Esophagus (tissue), 2 donors: ENCODE data around the gene CIZ1. TPM values are rescaled to one million over a fixed set of nuclear protein-coding genes. Genes with fewer than 3 reads are reported as not detected.

Source experiments
- H3K27ac ChIP-seq, 2 donors: one replicate each; pipeline ENCODE4 v1.5.1; 2013; ENCODE audit warnings: low read depth in 2 of 2, mild to moderate bottlenecking in 2 of 2, inconsistent platforms in 1 of 2, low read length in 1 of 2, moderate library complexity in 1 of 2
- H3K27me3 ChIP-seq, 2 donors: one replicate each; pipeline ENCODE4 v1.6.1; 2013; ENCODE audit warnings: low read length in 2 of 2, control low read depth in 1 of 2, mild to moderate bottlenecking in 1 of 2; ENCODE audit not compliant: insufficient read depth in 2 of 2, control insufficient read depth in 1 of 2
- H3K36me3 ChIP-seq, 2 donors: one replicate each; pipeline ENCODE4 v1.6.1; 2013; ENCODE audit warnings: low read length in 1 of 2; ENCODE audit not compliant: control insufficient read depth in 2 of 2, insufficient read depth in 2 of 2
- H3K4me1 ChIP-seq, 2 donors: one replicate each; pipeline ENCODE4 v1.6.1; 2013; ENCODE audit warnings: low read length in 1 of 2; ENCODE audit not compliant: control insufficient read depth in 2 of 2, insufficient read depth in 2 of 2
- H3K4me3 ChIP-seq, 2 donors: one replicate each; pipeline ENCODE4 v1.5.1; 2013; ENCODE audit warnings: low read length in 2 of 2, mild to moderate bottlenecking in 2 of 2, low read depth in 1 of 2, moderate library complexity in 1 of 2
- H3K9me3 ChIP-seq, 2 donors: one replicate each; pipeline ENCODE4 v1.6.1; 2013; ENCODE audit warnings: mild to moderate bottlenecking in 2 of 2, low read depth in 1 of 2, low read length in 1 of 2, moderate library complexity in 1 of 2; ENCODE audit not compliant: control insufficient read depth in 2 of 2, insufficient read depth in 1 of 2
- WGBS, 2 donors: extraction: QIAGEN DNeasy Blood & Tissue Kit; methylation state at CpG; one replicate each; pipeline ENCODE4 v1.1.7; 2013; 5-methylcytosine and 5-hydroxymethylcytosine counted together
- polyA plus RNA-seq, 2 donors: library from polyadenylated mRNA; stranded (reverse); fragments of 200-250 nt; gene quantifications; one replicate each; pipeline ENCODE4 v1.2.3, GENCODE V29; 2013
- donor health status: healthy with polysubstance abuse.
- donor health status: Bipolar disorder and iron deficiency.

CIZ1 gene
- polyA plus RNA-seq, 2 donors, result 39.8 to 39.9 TPM

DNA sequence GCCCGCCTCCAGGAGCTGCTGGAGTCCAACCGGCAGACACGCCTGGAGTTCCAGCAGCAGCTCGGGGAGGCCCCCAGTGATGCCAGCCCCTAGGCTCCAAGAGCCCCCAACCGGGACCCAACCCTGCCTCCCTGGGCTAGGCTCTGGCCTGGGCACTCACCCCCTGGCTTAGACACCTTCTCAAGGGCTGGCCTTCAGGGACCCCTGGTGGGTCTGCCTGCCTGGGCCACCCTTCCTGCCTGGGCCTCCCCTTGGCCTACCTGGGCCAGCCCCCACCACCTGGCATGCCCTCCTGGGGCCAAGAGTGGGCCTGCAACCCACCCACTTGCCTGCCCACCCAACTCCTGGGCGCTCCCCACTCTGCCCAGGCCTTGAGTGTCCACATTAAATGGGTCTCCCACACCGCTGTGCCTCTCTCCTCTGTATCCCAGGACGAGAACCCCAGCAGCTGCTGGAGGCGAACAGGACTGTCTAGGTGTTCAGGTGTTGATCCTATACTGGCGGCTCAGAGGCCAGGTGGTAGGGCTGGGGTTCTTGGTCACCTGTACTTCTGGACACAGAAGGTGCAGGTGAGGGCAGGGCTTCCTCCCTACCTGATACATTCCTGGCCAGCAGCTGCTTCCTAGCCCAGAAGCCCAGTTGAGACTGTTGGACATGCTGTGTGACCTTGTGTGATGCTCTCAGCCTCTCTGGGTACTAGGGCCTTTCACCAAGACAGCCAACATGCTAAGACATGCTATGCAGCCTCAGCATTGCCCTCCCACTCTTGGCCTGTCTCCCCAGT, 27.7 kb downstream of the CIZ1 start:
- 91 to 95% methylated on average over 10 of the region's 10 CpGs for WGBS, 2 donors

DNA sequence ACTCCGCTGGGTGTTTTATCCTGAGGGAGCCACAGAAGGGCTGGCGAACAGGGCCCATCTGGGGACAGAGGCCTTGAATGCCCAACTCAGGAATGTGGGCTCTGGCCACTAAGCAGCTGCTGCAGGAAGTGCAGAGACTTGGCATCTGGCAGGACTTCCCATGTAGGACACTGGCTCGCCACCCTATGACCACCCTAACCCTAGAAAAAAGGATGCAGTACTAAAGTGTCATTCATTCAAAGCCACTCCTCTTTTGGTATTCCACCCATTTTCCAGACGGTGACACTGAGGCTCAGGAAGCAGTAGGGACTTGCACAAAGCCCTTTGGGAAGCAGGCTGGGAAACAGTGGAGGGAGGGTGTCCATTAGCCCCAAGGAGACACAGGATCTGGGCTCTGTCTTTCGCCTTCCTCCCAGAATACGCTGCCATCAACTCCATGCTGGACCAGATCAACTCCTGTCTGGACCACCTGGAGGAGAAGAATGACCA, 28.3 kb downstream of the CIZ1 start:
- H3K27me3 ChIP-seq, result no peaks in the 10 kb centered on the region
- 86 to 94% methylated on average over 6 of the region's 6 CpGs for WGBS, 2 donors
- H3K36me3 ChIP-seq, result peaks cover 26 to 46% of the 10 kb centered on the region in 2 donors

More for the DNA sequence above, 27.7 kb downstream of the CIZ1 start:
- Histone ChIP-seq H3K4me1 (peaks cover 3 to 9% of the 10 kb centered on the region in 2 donors), H3K9me3 (no peaks in the 10 kb centered on the region), H3K36me3 (peaks cover 29 to 50% of the 10 kb centered on the region in 2 donors), H3K27ac (no peak overlapping the region), H3K4me3 (no peak overlapping the region), H3K27me3 (no peaks in the 10 kb centered on the region)

DNA sequence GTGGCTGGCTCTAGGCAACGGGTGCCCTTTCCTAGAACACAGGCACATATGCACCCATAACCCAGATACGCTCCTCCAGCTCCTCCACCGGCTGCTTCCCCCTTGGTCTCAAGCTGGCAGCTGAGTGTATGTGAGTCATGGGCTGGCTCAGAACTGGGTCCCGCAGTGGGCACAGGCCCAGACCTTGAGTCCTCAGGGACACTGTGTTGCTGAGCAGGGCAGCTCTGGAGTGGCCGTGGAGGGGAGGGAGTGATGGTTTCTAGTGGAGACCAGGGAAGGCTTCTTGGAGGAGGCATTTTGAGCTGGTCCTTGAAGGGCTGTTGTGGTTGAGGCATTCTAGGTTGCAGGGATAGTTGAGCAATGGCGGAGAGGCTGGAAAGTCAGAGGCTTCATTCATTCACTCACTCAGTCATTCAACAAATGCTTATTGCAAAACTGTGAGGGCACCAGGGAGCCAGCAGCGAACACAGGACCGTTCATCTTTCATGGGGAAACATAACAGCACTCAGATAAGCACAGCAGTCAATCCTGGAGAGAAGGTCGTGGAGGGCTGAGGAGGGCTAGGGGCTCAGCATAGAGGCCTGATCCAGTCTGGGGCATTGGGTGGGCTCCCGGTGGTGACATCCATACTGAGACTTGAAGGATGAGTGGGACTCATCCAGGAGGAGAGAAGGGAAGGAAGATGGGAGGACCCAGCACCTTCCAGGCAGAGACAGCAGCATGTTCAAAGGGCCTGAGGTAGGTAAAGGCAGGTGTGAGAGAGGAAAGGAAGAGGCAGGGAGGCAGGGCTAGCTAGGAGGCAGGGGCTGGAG, 29.0 kb downstream of the CIZ1 start:
- Histone ChIP-seq H3K27ac (no peak overlapping the region), H3K4me1 (peaks cover 3 to 9% of the 10 kb centered on the region in 2 donors), H3K36me3 (peaks cover 22 to 42% of the 10 kb centered on the region in 2 donors), H3K27me3 (no peaks in the 10 kb centered on the region), H3K9me3 (no peaks in the 10 kb centered on the region), H3K4me3 (no peak overlapping the region)
- 70 to 76% methylated on average over 10 of the region's 10 CpGs for WGBS, 2 donors

More for the DNA sequence above, 28.3 kb downstream of the CIZ1 start:
- Histone ChIP-seq H3K9me3 (no peaks in the 10 kb centered on the region), H3K27ac (no peak overlapping the region), H3K4me3 (no peak overlapping the region), H3K4me1 (peaks cover 3 to 9% of the 10 kb centered on the region in 2 donors)

DNA sequence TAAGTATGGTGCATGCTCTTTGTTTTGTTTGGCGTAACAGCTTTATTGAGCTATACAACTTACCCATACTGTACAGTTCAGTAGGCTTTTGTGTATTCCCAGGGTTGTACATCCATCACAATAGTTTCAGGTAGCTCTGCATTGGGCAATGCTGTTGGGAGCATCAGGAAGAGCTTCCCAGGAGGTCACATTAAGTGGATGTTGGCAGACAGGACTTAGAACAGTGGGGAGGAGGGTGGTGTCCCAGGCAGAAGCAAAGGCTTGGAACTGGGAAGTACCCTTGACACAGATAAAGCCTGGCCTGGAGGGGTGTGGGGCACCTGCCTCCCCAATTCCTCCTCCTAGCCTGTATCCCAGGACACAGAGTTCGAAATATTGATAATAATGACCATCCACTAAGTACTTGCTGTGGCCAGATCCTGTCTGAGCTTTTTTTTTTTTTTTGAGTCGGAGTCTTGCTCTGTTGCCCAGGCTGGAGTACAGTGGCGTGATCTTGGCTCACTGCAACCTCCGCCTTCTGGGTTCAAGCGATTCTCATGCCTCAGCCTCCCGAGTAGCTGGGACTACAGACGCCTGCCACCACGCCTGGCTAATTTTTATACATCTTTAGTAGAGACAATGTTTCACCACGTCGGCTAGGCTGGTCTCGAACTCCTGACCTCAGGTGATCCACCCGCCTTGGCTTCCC, 30.0 kb downstream of the CIZ1 start:
- Histone ChIP-seq H3K27me3 (no peaks in the 10 kb centered on the region), H3K4me1 (peaks cover 3 to 10% of the 10 kb centered on the region in 2 donors), H3K9me3 (no peaks in the 10 kb centered on the region), H3K4me3 (peak overlapping the region in 1 of 2 donors; percentile 65), H3K36me3 (peaks cover 12 to 32% of the 10 kb centered on the region in 2 donors), H3K27ac (peak overlapping the region in 1 of 2 donors; percentile 27)
- WGBS, 2 donors, result 86 to 90% methylated on average over 13 of the region's 13 CpGs

DNA sequence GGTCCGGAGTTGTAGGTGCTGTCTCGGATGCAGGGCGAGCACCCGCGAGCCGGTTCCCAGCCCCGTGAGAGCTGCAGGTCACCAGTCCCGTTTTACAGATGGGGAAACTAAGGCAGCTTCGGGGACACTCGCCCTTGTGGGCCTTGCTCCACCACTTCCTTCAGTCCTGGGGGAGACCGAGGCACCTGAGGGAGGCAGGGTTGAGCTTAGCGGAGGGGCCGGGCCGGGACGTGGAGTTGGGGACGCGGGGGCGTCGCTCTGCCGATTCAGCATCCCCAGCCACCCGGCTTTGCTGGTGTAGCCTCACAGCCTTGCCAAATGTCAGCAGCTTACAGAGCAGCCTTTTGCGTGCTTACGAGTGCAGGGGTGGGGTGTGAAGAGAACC, 30.8 kb downstream of the CIZ1 start:
- H3K27ac ChIP-seq, result peak overlapping the region; percentile 74 to 76
- H3K36me3 ChIP-seq, result peaks cover 6 to 25% of the 10 kb centered on the region in 2 donors
- H3K27me3 ChIP-seq, result no peaks in the 10 kb centered on the region
- no peaks in the 10 kb centered on the region for H3K9me3 ChIP-seq
- WGBS, 2 donors, result 1% methylated on average over 23 of the region's 23 CpGs
- H3K4me3 ChIP-seq, result peak overlapping the region; percentile 65 to 70
- H3K4me1 ChIP-seq, result peaks cover 3 to 10% of the 10 kb centered on the region in 2 donors

DNA sequence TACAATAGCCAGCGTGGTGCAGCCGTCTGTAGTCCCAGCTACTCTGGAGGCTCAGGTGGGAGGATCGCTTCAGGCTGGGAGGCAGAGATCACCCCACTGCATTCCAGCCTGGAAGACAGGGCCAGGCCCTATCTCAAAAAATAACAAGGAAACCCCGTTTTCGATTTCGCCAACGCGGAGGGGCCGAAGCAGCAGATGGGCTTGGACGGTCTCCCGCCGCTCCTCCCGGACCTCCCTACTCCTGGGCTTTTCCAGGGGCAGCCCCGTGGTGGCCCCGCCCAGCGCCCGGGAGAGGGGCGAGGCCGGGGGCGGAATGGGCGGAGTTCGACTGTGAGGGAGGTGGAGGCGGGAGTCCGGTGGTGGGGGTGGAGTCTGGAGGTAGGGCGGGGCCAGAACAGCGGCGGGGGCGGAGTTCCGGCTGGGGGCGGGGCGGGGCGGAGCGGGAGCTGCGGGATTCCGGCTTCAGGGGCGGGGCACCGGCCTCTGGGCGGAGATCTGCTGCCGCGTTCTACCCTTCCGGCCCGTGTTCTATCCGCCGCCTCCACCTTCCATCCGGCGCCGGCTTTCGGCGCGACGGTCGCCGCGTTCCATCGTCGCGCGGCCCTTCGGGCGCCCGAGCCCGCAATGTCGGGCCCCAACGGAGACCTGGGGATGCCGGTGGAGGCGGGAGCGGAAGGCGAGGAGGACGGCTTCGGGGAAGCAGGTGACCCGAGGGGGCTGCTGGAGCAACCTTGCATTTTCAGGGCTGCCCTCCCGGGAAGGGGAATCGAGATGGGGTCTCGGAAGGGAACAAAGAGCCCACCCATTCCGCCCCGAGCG, 31.4 kb downstream of the CIZ1 start, which contains the start of gene BBLN:
Gene BBLN, plus strand, starts transcription at position 482 of the 819 bp plus-strand sequence. Its CDS starts 143 bp downstream, at position 625.
- peaks cover 3 to 10% of the 10 kb centered on the region in 2 donors for H3K4me1 ChIP-seq
- H3K27me3 ChIP-seq, result no peaks in the 10 kb centered on the region
- H3K9me3 ChIP-seq, result no peaks in the 10 kb centered on the region
- peaks cover 6 to 25% of the 10 kb centered on the region in 2 donors for H3K36me3 ChIP-seq
- 1% methylated on average over 52 to 76 of the region's 77 CpGs for WGBS, 2 donors
- peak within 1 kb of the TSS; percentile 74 to 79 for H3K27ac ChIP-seq
- H3K4me3 ChIP-seq, result peak within 1 kb of the TSS; percentile 65 to 70

DNA sequence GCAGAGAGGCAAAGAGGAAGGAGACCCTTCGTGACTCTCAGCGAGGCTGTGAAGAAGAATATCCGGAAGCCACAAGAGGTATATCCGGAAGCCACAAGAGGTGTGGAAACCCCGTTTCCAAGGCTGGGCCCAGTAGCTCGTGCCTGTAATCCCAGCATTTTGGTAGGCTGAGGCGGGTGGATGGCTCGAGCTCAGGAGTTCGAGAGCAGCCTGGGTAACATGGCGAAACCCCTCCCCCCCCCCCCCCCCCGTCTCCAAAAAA, 31.9 kb downstream of the CIZ1 start:
- 21 to 28% methylated on average over 11 of the region's 11 CpGs for WGBS, 2 donors
- peak overlapping the region; percentile 36 to 40 for H3K4me3 ChIP-seq
- peaks cover 6 to 22% of the 10 kb centered on the region in 2 donors for H3K36me3 ChIP-seq
- H3K4me1 ChIP-seq, result peaks cover 3 to 10% of the 10 kb centered on the region in 2 donors
- H3K9me3 ChIP-seq, result no peaks in the 10 kb centered on the region
- no peaks in the 10 kb centered on the region for H3K27me3 ChIP-seq
- peak overlapping the region; percentile 62 to 79 for H3K27ac ChIP-seq

DNA sequence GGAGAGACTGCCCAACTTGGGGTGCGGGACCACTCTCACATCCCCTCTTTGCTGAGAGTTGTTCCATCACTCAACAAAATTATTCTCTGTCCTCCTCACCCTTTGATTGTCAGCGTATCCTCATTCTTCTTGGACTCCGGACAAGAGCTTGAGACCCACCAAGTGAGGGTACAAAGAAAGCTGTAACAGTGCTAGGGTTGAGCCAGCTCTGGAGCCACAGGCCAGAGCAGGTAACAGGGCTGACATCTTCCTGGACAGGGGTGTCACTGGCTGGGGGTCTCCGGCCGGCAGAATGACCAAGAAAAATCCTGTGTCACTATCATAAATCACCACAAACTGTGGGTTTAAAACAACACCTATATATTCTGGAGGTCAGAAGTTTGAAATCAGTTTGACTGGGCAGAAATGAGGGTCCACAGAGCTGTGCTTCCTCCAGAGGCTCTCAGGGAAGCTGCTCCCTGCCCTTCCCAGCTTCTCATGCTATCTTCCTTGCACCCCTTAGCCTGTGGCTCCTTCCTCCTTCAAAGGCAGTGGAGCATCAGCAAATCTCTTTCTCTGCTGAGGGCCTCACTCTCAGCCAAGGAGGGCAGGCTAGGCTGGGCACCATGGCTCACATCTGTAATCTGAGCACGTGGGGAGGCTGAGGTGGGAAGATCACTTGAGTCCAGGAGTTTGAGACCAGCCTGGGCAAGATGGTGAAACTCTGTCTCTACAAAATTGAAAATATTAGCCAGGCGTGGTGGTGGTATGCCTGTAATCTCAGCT, 35.5 kb downstream of the CIZ1 start:
- H3K27ac ChIP-seq, result no peak overlapping the region
- H3K9me3 ChIP-seq, result no peaks in the 10 kb centered on the region
- no peak overlapping the region for H3K4me3 ChIP-seq
- H3K36me3 ChIP-seq, result no peaks in the 10 kb centered on the region
- no peaks in the 10 kb centered on the region for H3K27me3 ChIP-seq
- WGBS, 2 donors, result 77 to 85% methylated on average over 7 of the region's 7 CpGs
- H3K4me1 ChIP-seq, result peaks cover 3 to 10% of the 10 kb centered on the region in 2 donors
